GM19324 (cell line): ENCODE measurements around the gene PDZK1.
"Not testable (repeated sequence)": the region's sequence is repeated elsewhere in the genome, so short reads cannot be mapped to it uniquely, and the experiment has no call there.

Experiments used
- ATAC-seq: cut with Tn5 transposase; IDR thresholded peaks from one replicate; pipeline ENCODE4 v1.9.1; 2021; ENCODE audit warnings: mild to moderate bottlenecking, moderate library complexity; ENCODE audit not compliant: unreplicated experiment, low FRiP score

The PDZK1 gene

GRCh38 chr1:145707183-145707867 is at the start of gene PDZK1:
TSS of gene PDZK1 (minus strand) at chr1:145707368. CDS start at chr1:145688021, 19,347 bp downstream.
- no peak for ATAC-seq

- ATAC-seq, result no peak
Measured at GRCh38 chr1:145751491-145752037, 44.4 kb upstream of the PDZK1 start.

GRCh38 chr1:145750426-145750825 is 43.3 kb upstream of the PDZK1 start:
- ATAC-seq, result no peak

GRCh38 chr1:145747398-145748247 is 40.5 kb upstream of the PDZK1 start:
- no peak for ATAC-seq

- no peak for ATAC-seq
Measured at GRCh38 chr1:145740269-145740668, 33.1 kb upstream of the PDZK1 start.

- no peak for ATAC-seq
Measured at GRCh38 chr1:145736191-145736590, 29.0 kb upstream of the PDZK1 start.

- no peak for ATAC-seq
Measured at GRCh38 chr1:145730900-145731299, 23.7 kb upstream of the PDZK1 start.

GRCh38 chr1:145730467-145730866 is 23.3 kb upstream of the PDZK1 start:
- no peak for ATAC-seq

GRCh38 chr1:145729666-145730436 is 22.7 kb upstream of the PDZK1 start:
- no peak for ATAC-seq

- ATAC-seq, result no peak
Measured at GRCh38 chr1:145729196-145729595, 22.0 kb upstream of the PDZK1 start.

GRCh38 chr1:145726193-145726592 is 19.0 kb upstream of the PDZK1 start:
- ATAC-seq, result not testable (repeated sequence)

- peak; percentile 56 for ATAC-seq
Measured at GRCh38 chr1:145720878-145721671, 13.9 kb upstream of the PDZK1 start.

GRCh38 chr1:145720556-145720877 is 13.3 kb upstream of the PDZK1 start:
- ATAC-seq, result no peak

- ATAC-seq, result no peak
Measured at GRCh38 chr1:145719230-145720079, 12.3 kb upstream of the PDZK1 start, which contains the start of gene CD160. TSS of gene CD160 (plus strand) at chr1:145719499. CDS start at chr1:145728328, 8,829 bp downstream.

- not testable (repeated sequence) for ATAC-seq
Measured at GRCh38 chr1:145718465-145718864, 11.3 kb upstream of the PDZK1 start.

- no peak for ATAC-seq
Measured at GRCh38 chr1:145717833-145718232, 10.7 kb upstream of the PDZK1 start.

GRCh38 chr1:145716641-145717345 is 9.6 kb upstream of the PDZK1 start:
- no peak for ATAC-seq

- no peak for ATAC-seq
Measured at GRCh38 chr1:145714524-145715111, 7.5 kb upstream of the PDZK1 start.
